Chondrocyte (in vitro differentiated cells): Measurements from ENCODE around the gene LONP2. TPM values are rescaled to one million over a fixed set of nuclear protein-coding genes. Genes with fewer than 3 reads are reported as not detected.

Experiments
- DNase-seq: peaks from one replicate; pipeline ENCODE4 v3.0.0; 2021; ENCODE audit warnings: mixed read lengths, low spot score
- H3K27ac Mint-ChIP-seq: one replicate; pipeline ENCODE4 v1.8.0; 2021; ENCODE audit warnings: mild to moderate bottlenecking, moderate library complexity, mixed read lengths; ENCODE audit not compliant: unreplicated experiment
- H3K27me3 Mint-ChIP-seq: 2 replicates; pipeline ENCODE4 v1.8.0; 2021; ENCODE audit warnings: low read depth, mixed read lengths
- H3K36me3 Mint-ChIP-seq: 2 replicates; pipeline ENCODE4 v1.8.0; 2021; ENCODE audit warnings: low read depth, mixed read lengths
- H3K4me1 Mint-ChIP-seq: 2 replicates; pipeline ENCODE4 v1.8.0; 2021; ENCODE audit warnings: low read depth, mild to moderate bottlenecking, mixed read lengths
- H3K4me3 Mint-ChIP-seq: one replicate; pipeline ENCODE4 v1.8.0; 2021; ENCODE audit warnings: mild to moderate bottlenecking, moderate library complexity, mixed read lengths; ENCODE audit not compliant: unreplicated experiment
- H3K9me3 Mint-ChIP-seq: 2 replicates; pipeline ENCODE4 v1.8.0; 2021; ENCODE audit warnings: low read depth, mixed read lengths
- total RNA-seq: library from RNA; stranded (reverse); gene quantifications from 3 replicates; pipeline ENCODE4 v1.2.1, GENCODE V29; 2021
- TF ChIP-seq, protein P1 (sequence below): fragments of 200-600 bp; sonication (generic); IDR thresholded peaks from 2 replicates; pipeline ENCODE4 v1.5.0; 2021; ENCODE audit warnings: antibody characterized with exemption, mild to moderate bottlenecking, moderate library complexity

The LONP2 gene
- total RNA-seq, 1 donor from 2014 or later: 53.1 TPM

DNA sequence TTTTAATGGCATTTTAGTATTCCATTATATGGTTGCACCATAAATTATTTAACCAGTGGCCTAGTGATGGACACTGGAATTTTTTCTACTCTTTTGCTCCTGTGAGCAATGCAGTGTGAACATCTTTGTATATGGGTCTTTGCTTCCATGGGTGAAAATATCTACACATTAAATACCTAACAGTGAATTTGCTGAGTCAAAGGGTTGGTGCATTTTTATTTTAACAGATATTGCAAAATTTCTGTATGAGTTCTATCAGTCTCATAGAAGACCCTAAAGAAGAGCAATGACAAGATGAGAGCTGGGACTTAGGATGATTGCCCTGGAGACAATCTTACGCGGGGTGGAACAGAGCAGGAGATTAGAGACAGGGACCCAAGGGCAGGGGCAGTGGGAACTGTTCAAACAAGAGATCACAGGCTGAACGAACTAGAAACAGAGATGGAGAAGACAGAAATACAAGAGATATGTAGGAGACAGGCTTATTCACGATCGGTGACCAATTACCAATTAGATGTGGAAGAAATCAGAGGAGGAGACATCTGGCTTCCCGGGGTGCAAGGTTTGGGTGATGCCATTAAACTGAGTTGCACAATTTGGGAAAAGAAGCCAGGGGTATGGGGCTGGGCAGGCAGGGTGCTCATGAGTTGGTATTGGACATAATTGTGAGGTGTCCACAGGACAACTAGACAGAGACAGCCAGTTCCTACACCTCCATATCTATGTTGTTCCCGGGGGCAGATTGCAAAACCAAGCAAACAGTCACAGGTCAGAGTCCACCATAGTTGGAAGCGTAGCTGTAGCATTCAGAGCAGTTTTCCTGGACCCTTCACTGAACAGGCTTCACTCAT, 39.9 kb upstream of the LONP2 start:
- no peaks in the 10 kb centered on the region for H3K9me3 Mint-ChIP-seq
- no peak overlapping the region for H3K27ac Mint-ChIP-seq
- DNase-seq: no peak
- no peaks in the 10 kb centered on the region for H3K4me1 Mint-ChIP-seq
- H3K27me3 Mint-ChIP-seq: peaks cover 36% of the 10 kb centered on the region
- TF ChIP-seq, protein P1, sequence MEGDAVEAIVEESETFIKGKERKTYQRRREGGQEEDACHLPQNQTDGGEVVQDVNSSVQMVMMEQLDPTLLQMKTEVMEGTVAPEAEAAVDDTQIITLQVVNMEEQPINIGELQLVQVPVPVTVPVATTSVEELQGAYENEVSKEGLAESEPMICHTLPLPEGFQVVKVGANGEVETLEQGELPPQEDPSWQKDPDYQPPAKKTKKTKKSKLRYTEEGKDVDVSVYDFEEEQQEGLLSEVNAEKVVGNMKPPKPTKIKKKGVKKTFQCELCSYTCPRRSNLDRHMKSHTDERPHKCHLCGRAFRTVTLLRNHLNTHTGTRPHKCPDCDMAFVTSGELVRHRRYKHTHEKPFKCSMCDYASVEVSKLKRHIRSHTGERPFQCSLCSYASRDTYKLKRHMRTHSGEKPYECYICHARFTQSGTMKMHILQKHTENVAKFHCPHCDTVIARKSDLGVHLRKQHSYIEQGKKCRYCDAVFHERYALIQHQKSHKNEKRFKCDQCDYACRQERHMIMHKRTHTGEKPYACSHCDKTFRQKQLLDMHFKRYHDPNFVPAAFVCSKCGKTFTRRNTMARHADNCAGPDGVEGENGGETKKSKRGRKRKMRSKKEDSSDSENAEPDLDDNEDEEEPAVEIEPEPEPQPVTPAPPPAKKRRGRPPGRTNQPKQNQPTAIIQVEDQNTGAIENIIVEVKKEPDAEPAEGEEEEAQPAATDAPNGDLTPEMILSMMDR: no peak
- no peaks in the 10 kb centered on the region for H3K36me3 Mint-ChIP-seq
- no peak overlapping the region for H3K4me3 Mint-ChIP-seq

DNA sequence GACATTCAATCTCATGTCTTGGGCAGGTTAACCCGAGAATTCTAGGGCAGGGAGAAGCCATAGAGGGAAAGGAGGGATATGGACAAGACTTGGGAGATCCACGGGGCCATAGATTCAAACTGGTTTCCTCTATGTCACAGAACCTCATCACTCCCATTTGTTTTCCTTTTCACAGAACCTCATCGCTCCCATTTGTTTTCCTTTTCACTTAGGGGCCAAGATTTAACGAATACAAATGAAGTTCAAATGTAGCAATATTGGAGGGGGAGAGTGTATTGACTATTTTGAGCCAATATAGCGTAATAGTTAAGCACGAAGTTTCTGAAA, 39.3 kb upstream of the LONP2 start:
- H3K27ac Mint-ChIP-seq: no peak overlapping the region
- no peaks in the 10 kb centered on the region for H3K36me3 Mint-ChIP-seq
- no peak for DNase-seq
- no peaks in the 10 kb centered on the region for H3K9me3 Mint-ChIP-seq
- H3K27me3 Mint-ChIP-seq: peaks cover 36% of the 10 kb centered on the region
- H3K4me1 Mint-ChIP-seq: no peaks in the 10 kb centered on the region
- no peak overlapping the region for H3K4me3 Mint-ChIP-seq
- TF ChIP-seq, protein P1: no peak

DNA sequence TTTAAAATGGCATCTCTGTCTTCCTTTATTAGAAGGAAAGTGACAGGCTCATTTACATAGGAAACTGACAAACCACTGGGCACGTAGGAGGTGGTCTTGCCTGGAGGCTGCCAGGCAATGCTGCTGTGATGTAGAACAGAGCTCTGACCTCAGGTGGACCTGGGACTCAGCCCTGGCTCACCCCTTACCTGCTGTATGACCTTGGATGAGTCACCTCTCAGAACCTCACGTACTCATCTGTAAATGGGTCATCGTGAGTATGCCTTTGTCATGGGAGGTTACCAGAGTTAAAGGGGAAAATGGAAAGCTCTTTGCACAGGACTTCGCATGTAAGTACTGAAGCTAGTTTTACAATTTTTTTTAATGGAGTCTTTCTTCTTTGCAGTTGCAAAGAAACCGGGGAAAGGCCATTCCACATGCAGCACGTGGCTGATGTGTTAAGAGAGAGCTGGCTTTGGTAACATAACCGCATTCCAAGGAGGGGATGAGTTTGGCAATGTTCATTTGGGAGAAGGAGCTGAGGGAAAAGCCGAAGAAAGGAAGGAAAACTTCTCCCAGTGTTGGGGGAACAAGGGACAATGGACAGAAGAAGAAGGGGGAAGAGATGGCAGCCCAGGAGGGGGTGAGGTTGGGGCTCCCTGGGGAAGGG, 37.4 kb upstream of the LONP2 start:
- H3K36me3 Mint-ChIP-seq: no peaks in the 10 kb centered on the region
- no peaks in the 10 kb centered on the region for H3K4me1 Mint-ChIP-seq
- DNase-seq: no peak
- peaks cover 31% of the 10 kb centered on the region for H3K27me3 Mint-ChIP-seq
- H3K27ac Mint-ChIP-seq: no peak overlapping the region
- no peak overlapping the region for H3K4me3 Mint-ChIP-seq
- no peaks in the 10 kb centered on the region for H3K9me3 Mint-ChIP-seq
- TF ChIP-seq, protein P1: no peak

DNA sequence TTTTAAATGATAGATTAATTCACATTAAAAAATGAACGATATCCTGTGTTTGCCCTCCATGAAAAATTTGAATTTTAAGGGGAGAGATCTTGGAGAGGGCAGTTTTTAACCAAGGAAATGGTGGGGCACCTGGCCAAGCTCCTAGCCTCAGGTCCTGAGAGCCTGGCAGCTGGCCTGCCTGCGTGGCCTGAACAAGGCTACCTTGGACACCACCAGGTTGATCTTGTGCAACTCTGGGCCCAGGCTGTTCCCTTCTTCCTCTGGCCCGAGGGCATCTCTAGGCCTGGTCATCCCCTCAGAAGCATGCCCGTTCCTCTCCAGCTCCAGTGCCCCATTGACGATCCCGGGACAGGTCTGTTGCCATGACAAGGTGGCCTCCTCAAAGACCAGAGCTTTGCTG, 33.4 kb upstream of the LONP2 start:
- no peaks in the 10 kb centered on the region for H3K9me3 Mint-ChIP-seq

DNA sequence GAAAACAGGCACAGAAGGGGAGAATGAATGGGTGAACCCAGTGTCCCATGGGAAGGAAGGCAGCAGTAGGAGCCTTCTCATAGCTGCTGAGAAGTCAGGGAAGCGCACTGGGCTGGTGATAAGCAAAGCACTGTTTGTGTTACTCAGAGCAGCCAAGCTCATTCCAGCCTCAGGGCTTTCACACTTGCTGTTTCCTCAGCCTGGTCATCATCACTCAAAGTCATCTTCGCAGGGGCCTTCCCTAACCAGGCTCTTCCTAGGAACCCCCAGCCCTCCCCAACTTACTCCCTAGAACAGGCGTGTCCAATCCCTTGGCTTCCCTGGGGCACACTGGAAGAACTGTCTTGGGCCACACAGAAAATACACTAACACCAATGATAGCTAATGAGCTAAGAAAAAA, 32.1 kb upstream of the LONP2 start:
- no peaks in the 10 kb centered on the region for H3K9me3 Mint-ChIP-seq
- no peak overlapping the region for H3K27ac Mint-ChIP-seq
- TF ChIP-seq, protein P1: no peak
- peaks cover 28% of the 10 kb centered on the region for H3K27me3 Mint-ChIP-seq
- no peaks in the 10 kb centered on the region for H3K4me1 Mint-ChIP-seq
- no peaks in the 10 kb centered on the region for H3K36me3 Mint-ChIP-seq
- no peak overlapping the region for H3K4me3 Mint-ChIP-seq
- no peak for DNase-seq

More for the DNA sequence above, 33.4 kb upstream of the LONP2 start:
- no peak for DNase-seq
- H3K27ac Mint-ChIP-seq: no peak overlapping the region
- no peaks in the 10 kb centered on the region for H3K36me3 Mint-ChIP-seq
- TF ChIP-seq, protein P1: no peak
- no peak overlapping the region for H3K4me3 Mint-ChIP-seq
- H3K4me1 Mint-ChIP-seq: no peaks in the 10 kb centered on the region
- peaks cover 31% of the 10 kb centered on the region for H3K27me3 Mint-ChIP-seq
